ENCODE results near the gene PHLDA1. TPM values are rescaled to one million over a fixed set of nuclear protein-coding genes. Genes with fewer than 3 reads are reported as not detected.

Gene PHLDA1
- total RNA-seq, 2 donors from 2014 or later, result 5.7 to 10.4 TPM

GRCh38 chr12:76014007-76014406 lies 17.6 kb downstream of the PHLDA1 start:
- Histone ChIP-seq H3K27ac (no peak overlapping the region), H3K4me1 (no peaks in the 10 kb centered on the region), H3K9ac (ENCODE audit: low read depth in 2 of 2, low read length in 2 of 2) (no peak overlapping the region), H3K27me3 (no peaks in the 10 kb centered on the region), H3K36me3 (no peaks in the 10 kb centered on the region), H3K4me3 (no peak overlapping the region), H3K9me3 (no peaks in the 10 kb centered on the region)
- intact Hi-C loops (cut with DNase I), result no loop called here
- no peak for TF ChIP-seq CTCF (IDR thresholded peaks at IDR 0.05)
- no peak for DNase-seq

GRCh38 chr12:76013603-76014002 lies 18.0 kb downstream of the PHLDA1 start:
- DNase-seq, result no peak
- intact Hi-C loops (cut with DNase I), result no loop called here
- TF ChIP-seq CTCF (IDR thresholded peaks at IDR 0.05), result no peak
- H3K4me1 ChIP-seq, result no peaks in the 10 kb centered on the region
- H3K27ac ChIP-seq, result no peak overlapping the region
- H3K4me3 ChIP-seq, result no peak overlapping the region
- H3K36me3 ChIP-seq, result no peaks in the 10 kb centered on the region
- H3K9ac ChIP-seq (ENCODE audit: low read depth in 2 of 2, low read length in 2 of 2), result no peak overlapping the region
- H3K9me3 ChIP-seq, result no peaks in the 10 kb centered on the region
- H3K27me3 ChIP-seq, result no peaks in the 10 kb centered on the region

DNA sequence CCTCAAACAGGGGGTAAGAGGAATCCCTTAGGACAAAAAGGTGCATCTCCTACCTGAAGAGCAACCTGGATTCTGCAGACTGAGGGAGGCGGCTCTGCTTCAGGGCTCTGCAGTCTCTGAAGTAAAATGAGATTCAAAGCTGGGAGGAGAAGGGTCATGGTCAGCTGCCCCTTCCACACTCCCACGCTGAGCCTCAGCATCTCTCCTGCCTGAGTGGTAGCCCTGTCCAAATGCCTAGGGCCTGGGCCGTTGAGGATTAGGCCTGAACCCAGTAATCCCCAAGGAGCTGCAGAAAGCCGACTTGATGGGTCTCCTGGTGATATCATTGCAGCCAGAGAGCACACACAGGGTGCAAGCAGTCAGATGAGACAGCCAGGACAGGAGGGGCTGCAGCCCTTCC lies 18.9 kb downstream of the PHLDA1 start:
- H3K9ac ChIP-seq (ENCODE audit: low read depth in 2 of 2, low read length in 2 of 2), result no peak overlapping the region
- H3K4me3 ChIP-seq, result no peak overlapping the region
- H3K27ac ChIP-seq, result no peak overlapping the region
- no peaks in the 10 kb centered on the region for H3K4me1 ChIP-seq
- no peak for TF ChIP-seq CTCF (IDR thresholded peaks at IDR 0.05)
- H3K36me3 ChIP-seq, result no peaks in the 10 kb centered on the region
- H3K9me3 ChIP-seq, result no peaks in the 10 kb centered on the region
- intact Hi-C loops (cut with DNase I), result no loop called here
- no peaks in the 10 kb centered on the region for H3K27me3 ChIP-seq
- DNase-seq, result no peak

GRCh38 chr12:76010732-76011458 lies 20.7 kb downstream of the PHLDA1 start:
- Histone ChIP-seq H3K9me3 (no peaks in the 10 kb centered on the region), H3K27me3 (no peaks in the 10 kb centered on the region), H3K4me1 (no peaks in the 10 kb centered on the region), H3K4me3 (no peak overlapping the region), H3K9ac (ENCODE audit: low read depth in 2 of 2, low read length in 2 of 2) (no peak overlapping the region), H3K36me3 (no peaks in the 10 kb centered on the region), H3K27ac (no peak overlapping the region)
- intact Hi-C loops (cut with DNase I), result no loop called here
- TF ChIP-seq CTCF (IDR thresholded peaks at IDR 0.05), result no peak
- DNase-seq, result no peak

- no peak for DNase-seq
Observed at GRCh38 chr12:76008428-76008827, 23.1 kb downstream of the PHLDA1 start.

More at GRCh38 chr12:76008428-76008827, 23.1 kb downstream of the PHLDA1 start:
- Histone ChIP-seq H3K27ac (no peak overlapping the region), H3K4me1 (no peaks in the 10 kb centered on the region), H3K36me3 (no peaks in the 10 kb centered on the region), H3K9me3 (no peaks in the 10 kb centered on the region), H3K27me3 (no peaks in the 10 kb centered on the region), H3K9ac (ENCODE audit: low read depth in 2 of 2, low read length in 2 of 2) (no peak overlapping the region), H3K4me3 (no peak overlapping the region)
- TF ChIP-seq CTCF (IDR thresholded peaks at IDR 0.05), result no peak
- intact Hi-C loops (cut with DNase I), result no loop called here

Data from colonic mucosa (tissue), 4 donors.